NOMO-1 (cell line): ENCODE measurements around the gene FBLN2.
"Not testable (repeated sequence)": the region's sequence is repeated elsewhere in the genome, so short reads cannot be mapped to it uniquely, and the experiment has no call there.

Experiments used
- DNase-seq, 2 experiments: peaks; one replicate each; lab custom pipeline; 2025; ENCODE audit not compliant: unreplicated experiment in 2 of 2; lab: John Stamatoyannopoulos, UW

FBLN2 gene

DNA sequence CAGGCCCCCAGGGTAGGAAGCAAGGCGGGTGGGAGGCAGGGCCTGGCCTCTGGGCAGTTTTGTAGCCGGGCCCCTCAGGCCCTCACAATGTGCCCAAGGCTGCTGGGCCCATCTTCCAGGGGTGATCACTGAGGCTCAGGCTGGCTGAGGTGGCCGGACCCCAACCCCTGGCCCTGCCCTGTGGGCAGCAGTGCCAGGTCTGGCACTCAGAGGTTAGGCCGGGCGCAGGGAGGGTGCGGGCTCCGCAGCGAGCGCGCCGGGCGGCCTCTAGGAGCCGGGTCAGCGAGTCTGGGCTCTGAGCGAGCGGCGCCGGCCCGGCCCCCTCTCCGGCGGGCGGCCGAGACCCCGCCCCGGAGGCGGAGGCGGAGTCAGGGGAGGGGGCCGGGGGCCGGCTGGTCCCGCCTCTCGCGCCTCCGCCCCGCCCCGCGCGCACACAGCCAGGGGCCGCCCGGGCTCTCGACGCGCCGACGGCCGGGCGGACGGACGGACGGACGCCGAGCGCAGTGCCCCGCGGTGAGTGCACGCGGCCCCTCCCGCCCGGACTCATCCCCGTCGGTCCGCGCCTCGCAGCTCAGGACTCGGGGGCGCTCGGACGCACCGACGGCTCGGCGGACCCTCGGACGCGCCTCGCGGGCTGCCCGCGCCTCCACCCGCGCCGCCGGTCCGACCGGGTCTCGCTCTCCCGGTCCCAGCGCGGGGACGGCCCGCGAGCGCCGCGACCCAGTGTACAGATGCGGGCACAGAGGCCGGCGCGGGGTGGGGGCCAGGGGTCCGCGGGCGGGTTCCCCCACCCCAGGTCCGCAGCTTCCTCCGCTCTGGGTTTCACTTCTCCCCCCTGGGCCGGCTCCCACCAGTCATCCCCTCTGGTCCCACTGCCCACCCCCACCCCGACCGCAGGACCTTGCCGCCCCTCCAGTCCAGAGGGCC lies at the start of gene FBLN2:
Gene FBLN2, plus strand, starts transcription at position 430 of the 927 bp plus-strand sequence. CDS start 21,231 bp downstream, outside the sequence.
- DNase-seq: peak in 1 of 2 experiments; percentile 45

DNA sequence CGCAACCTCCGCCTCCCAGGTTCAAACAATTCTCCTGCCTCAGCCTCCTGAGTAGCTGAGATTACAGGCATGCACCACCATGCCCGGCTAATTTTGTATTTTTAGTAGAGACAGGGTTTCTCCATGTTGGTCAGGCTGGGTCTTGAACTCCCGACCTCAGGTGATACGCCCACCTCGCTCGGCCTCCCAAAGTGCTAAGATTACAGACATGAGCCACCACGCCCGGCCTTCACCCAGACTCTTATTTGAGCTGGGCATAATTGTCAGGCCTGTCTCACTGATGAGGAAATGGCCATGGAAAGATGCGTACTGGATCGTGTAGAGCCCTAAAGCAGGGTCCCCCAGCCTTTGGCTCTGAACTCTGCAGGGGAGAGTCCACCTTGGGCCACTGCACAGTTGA lies 49.7 kb upstream of the FBLN2 start:
- DNase-seq: not testable (repeated sequence)

DNA sequence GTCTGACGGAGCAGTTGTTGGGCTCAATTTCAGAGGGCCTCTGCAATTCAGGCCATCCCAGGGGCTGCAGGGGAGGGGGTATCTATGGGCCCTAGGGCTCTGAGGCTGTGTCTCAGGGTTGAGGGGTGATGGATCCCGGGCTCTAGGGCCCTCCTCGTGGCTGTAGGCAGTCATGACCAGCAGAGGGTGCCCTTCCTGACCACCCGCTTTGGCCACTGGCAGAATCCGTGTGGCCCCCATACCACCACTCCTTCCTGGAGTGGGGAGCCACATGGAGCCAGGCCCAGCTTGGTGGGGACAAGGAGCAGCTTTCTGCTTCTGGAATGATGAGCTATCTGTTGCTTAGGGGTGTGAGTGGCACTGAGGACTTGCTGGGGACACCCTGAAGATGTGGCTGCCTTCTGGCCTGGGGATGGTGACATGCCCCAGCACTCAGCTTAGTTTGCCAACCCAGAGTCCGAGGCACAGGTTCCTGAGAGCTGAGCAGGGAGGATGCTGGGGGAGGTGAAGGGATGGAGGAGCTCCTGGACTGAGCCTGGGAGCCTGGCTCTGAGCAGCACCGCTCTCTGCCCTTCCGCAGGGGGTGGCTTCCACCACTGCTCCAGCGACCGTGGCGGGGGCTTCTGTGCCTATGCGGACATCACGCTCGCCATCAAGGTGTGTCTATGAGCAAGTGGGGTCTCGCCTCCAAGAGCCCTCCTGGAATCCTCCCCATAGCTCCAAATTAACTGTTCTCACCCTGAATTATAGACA lies 48.6 kb upstream of the FBLN2 start:
- DNase-seq: no peak

DNA sequence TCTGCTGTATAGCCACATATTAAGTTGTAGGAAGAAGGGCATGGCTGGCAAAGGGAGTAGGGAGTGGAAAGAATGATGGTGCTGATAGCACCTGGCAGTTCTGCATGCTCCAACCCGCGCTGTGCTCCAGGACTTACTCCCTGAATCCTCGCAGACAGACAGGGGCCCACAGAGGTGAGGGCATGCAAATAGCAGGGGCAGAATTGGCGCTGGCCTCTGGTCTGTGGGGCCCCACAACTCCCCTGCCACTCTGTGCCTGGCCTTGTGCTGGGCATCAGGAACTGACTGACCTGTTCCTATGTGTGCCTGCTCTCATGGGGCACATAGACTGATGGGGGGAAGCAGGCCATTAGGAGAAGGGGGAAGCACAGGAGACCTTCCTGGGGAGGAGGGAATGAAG lies 47.9 kb upstream of the FBLN2 start:
- DNase-seq: no peak

DNA sequence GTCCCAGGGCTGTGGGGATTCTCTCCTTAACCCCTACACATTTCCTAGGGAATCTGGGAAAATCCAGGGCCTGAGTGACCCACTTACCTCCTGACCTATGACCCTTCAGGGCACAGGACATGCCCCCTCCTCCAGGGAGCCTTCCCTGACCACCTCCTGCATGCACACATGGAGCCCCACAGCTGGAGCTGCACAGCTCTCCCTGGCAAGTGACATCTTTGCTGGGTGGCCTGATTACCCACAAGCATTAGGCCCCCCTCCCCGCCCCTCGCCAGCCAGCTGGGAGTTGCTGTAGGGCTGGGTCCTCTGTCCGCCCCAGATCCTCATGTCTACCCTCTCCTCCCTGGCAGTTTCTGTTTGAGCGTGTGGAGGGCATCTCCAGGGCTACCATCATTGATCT lies 47.4 kb upstream of the FBLN2 start:
- DNase-seq: no peak

DNA sequence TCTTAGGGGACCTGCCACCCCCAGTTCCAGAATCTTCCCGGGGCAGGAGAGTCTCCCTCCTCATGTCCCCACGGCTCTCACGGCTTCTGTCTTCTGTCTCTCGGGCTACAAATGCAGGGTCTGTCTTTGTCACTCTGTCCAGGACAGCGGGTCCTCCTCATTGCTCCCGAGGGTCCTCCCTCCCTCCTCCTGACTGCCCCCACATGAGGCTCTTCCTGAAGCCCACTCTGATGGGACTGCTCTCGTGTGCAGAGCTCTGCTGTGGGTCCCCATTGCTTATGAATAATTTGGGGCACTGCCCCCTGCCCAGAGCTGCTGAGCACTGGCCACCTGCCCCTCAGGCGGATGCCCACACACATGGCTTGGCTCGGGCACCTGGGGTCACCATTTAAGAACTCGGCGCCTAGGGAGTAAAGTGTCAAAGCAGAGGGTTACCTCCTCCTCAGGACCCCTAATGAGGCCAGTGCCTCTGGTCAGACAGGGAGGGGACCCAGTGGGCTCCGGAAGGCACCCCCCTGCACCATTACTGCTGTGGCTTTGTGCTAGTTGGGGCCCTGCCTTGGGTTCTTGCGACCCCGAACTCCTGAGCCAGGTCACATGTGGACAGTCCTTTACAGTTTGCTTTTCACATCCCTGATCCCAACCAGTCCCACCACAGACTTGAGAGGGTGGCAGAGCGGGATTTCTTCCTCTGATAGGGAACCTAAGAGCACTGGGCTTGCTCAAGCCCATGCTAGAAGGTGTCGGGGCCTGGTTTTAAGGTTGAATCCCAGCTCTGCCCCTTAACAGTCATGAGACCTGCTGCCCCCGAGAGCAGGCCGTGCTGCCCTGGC lies 46.8 kb upstream of the FBLN2 start:
- DNase-seq: no peak

DNA sequence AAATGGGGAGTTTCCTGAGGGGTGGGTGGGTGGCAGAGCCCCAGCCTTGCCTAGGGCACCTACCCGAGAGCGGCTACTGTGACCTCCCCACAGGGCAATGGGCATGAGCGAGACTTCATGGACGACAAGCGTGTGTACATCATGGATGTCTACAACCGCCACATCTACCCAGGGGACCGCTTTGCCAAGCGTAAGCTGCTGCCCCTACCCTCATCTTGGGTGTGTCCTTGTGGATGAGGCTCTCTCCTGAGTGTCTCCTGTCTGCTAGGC lies 46.2 kb upstream of the FBLN2 start:
- no peak for DNase-seq

DNA sequence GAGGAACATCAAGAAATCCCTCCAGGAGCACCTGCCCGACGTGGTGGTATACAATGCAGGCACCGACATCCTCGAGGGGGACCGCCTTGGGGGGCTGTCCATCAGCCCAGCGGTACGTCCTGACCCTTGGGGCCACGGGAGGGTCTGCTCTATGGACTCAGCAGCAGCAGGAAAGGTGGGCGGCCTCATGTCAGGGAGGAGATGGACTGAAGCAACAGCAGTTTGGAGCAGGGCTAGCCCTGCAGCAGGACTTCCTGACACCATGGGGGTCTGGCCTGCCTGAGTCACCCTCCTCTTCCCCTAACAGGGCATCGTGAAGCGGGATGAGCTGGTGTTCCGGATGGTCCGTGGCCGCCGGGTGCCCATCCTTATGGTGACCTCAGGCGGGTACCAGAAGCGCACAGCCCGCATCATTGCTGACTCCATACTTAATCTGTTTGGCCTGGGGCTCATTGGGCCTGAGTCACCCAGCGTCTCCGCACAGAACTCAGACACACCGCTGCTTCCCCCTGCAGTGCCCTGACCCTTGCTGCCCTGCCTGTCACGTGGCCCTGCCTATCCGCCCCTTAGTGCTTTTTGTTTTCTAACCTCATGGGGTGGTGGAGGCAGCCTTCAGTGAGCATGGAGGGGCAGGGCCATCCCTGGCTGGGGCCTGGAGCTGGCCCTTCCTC lies 44.6 kb upstream of the FBLN2 start:
- DNase-seq: no peak

DNA sequence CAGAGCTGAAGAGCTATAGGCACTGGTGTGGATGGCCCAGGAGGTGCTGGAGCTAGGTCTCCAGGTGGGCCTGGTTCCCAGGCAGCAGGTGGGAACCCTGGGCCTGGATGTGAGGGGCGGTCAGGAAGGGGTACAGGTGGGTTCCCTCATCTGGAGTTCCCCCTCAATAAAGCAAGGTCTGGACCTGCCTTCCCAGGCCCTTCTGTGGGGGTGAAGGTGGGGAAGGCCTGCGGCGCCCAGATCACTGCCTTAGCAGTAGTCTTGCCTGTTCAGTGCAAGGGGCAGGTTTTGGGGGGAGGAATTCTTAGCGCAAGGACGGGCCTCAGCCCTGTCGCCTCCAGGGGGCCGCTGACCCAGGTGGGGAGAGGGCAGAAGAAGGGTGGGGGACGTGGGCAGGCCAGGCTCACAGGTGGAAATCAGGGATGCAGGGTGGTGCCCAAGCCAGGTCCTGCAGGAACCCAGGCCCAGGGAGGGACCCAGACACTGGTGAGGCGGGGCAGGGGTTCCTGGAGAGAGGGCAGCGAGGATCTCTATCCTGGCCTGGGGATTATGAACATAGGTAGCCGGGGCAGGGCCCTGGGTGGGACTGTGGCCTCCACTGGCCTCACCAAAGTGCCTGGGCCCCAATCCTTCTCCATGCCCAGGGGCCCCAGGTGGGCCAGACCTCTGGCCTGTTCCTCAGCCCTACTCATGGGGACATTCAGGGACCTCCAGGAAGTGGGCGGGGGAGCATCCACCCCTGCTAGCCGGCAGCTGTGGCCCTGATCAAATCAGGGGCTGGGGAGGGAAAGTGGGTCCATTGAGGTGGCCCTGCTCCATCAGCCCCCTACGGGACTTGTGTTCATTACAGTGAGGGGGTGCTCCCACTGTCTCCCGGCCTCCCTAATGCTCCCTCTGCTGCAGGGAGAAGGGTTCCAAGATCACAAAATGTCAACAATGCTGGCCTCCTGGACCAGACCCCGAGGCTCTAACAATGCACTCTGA lies 43.5 kb upstream of the FBLN2 start:
- DNase-seq: no peak

DNA sequence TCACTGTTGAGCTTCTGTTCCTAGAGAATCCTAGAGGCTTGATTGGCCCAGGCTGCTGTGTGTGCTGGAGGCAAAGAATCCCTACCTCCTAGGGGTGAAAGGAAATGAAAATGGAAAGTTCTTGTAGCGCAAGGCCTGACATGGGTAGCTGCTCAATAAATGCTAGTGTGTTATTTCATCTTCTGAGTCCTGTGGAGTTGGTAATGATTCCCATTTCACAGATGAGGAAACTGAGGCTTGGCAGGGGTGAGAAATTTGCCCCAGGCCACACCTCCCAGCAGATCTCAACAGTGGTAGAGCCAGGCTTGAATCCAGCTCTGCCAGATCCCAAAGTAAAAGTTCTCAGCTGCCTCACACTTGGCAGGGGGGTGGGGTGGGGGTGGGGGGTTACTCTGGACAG lies 42.7 kb upstream of the FBLN2 start:
- no peak for DNase-seq

DNA sequence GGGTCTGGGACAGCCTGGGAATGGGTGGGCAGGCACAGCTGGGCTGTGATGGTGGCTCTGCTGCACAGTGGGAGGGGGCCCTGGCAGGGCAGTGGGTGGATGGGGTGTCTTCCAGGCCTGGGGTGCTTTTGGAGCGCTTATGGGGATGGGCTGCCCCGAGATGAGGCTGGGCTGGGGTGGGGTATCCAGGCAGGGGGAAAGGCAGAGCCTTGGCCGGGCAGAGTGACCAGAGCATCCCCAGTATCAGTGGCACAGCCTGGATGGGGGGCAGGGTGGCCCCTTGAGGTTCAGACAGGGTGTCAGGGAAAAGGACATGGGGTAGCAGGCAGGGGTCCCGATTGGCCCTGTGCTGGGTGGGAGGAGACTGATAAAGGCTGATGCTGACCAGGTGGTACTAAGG lies 42.2 kb upstream of the FBLN2 start:
- no peak for DNase-seq

DNA sequence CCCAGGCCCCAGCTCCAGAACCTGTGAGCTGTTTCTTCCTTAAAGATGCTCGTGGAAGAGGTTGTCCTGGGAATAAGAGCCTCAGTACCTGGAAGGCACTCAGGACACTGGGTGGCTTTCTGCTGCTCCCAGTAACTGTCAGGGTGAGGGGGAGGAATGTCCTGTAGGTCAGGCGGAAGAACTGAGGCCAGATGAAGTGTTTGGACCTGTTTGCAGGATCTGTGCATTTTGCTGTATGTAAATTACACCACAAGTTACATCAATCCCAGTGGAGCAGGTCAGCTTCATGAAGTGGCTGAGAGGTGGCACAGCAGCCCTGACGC lies 41.7 kb upstream of the FBLN2 start:
- no peak for DNase-seq

DNA sequence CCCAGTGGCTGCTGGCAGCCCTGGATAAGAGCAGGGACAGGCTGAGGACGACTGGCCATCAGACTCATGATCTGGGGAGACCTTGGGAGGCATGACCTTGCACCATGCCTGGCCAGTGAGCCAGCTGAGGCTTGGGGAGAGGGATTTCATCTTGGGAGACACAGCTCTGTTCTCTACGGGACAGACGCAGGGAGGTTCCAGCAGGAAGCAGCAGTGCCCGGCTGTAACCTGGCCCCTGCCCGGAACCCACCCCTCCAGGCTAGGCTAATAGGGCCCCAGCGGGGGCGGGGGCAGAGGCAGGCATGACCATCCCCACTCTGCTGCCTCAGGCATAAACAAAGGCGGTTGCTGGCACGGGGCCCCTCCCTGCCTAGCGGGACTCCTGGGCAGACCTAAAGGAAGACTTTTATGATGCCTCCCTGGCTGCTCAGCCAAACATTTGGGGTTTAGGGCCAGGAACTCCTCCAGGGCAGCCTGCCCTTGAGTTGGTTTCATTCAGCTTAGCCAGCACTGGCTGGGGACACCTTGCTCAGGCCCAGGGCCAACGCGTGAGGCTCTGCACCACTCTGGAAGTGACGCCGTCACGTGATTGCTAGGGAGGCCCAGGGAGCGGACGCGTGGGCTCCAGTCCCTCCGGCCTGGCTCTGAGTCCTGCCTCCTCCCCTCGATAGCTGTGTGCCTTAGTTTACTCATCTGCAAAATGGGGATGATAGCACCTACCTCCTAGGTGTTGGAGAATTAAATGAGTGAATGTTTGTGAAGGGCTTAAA lies 41.2 kb upstream of the FBLN2 start:
- no peak for DNase-seq

DNA sequence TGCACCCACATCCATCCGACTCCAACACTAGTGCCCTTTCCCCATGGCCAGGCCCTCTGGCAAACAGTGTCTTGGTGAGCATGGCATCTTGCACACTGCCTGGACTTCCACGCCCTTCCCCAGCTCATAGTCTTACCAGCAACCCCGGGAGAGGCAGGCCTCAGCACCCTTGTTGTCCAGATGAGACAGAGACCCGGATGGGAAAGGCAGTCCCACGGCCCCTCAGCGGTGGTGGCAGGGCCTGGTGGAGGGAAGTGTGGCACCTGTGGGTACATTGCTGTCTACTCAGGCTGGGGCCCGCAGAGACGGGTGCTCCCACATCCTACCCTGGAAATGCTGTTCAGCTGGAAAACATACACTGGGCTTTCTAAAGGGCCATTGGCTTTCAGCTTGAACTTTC lies 40.4 kb upstream of the FBLN2 start:
- DNase-seq: no peak

DNA sequence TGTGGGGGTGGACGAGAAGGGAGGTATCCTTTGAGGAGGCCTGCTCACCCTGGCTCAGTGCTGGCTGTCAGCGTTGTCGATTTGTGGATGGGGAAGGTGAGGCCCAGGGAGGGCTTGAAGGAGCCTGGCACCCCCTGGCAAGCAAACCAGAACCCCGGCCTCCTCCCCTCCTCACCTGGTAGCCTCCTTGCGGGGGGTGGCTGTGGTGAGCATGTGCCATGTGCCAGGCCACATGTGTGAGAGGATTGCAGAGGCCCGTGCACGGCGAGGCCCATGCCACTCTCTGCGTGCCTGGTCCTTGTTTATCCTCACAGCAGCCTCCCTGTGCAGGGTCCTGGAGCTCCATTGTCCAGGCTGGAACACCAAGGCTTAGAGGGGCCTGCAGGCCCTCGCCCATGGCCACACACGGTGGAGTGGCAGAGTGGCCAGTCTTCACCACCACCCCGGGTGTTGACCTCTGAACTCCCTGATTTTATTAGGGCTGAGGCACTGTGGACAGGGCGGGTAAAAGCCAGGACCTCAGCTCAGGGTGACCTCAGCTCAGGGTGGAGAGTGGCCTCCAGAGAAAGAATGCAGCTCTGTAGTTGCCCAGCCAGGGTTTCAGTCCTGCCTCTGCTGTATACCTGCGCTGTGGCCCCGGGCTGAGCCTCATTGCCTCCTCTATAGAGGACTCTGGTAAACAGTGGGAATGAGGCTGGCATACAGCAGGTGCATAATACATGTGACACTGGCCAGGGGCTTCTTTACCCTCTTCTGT lies 39.7 kb upstream of the FBLN2 start:
- DNase-seq: no peak

DNA sequence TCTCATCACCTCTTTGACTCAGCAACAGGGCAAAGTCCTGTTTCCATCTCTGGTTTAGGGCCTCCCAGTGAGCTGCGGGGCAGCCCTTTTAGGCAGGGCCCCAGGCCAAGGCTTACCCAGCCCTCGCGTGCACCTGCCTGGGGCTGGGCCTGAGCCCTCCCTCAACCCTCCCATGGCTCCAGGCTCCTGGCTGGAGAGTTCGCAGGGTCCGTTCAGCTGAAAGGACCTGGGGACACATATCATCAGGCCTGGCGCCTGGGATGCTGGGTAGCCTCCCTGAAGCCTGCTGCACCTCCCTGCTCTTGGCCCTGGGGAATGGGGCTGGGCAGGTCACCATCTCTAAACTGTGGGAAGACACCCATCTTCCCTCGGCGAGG lies 39.1 kb upstream of the FBLN2 start:
- no peak for DNase-seq

DNA sequence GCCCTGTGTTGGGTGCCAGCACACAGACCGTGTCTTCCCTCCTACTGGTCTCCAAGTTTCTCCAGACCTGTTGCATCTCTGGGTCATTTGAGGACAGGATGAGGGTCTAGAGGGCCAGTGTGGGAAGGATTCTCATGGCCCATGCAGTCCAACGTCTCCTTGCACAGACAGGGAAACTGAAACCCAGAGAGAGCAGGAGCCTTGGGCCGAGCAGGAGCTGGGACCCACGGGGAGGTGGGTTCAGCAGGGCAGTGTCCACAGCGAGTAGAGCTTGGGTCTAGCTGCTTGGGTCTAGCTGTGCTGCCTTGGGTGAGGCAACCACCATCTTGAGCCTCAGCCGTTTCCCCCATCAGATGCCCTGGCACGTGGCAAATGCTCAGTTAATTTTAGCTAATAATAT lies 36.5 kb upstream of the FBLN2 start:
- DNase-seq: no peak
